Astrocyte of the cerebellum (primary cell): ENCODE results near the gene NXNL2.
A peak's percentile ranks its signal among the peaks of the same experiment; 100 is the strongest.

Experiments used
- DNase-seq: peaks from one replicate; pipeline ENCODE4 v3.0.0-alpha.2; 2011; ENCODE audit warnings: low read depth
- H3K4me3 ChIP-seq: 2 replicates; pipeline ENCODE4 v1.5.1; 2011; ENCODE audit warnings: mild to moderate bottlenecking, low read depth, low read length, moderate library complexity
- CTCF ChIP-seq: IDR thresholded peaks from 2 replicates; pipeline ENCODE4 v1.5.1; 2012; ENCODE audit warnings: low read length, low read depth, moderate library complexity, mild to moderate bottlenecking; ENCODE audit errors: missing control alignments
- in situ Hi-C: cut with HindIII; loops from 2 replicates; pipeline ENCODE4 v1.10.0; 2017; ENCODE audit warnings: low sequenced_read_pairs

Gene NXNL2

GRCh38 chr9:88529496-88529895 is 5.5 kb upstream of the NXNL2 start:
- no peak for TF ChIP-seq CTCF
- in situ Hi-C loops, result no loop called here
- no peak overlapping the region for H3K4me3 ChIP-seq
- DNase-seq, result no peak

- no peak overlapping the region for H3K4me3 ChIP-seq
- in situ Hi-C loops, result no loop called here
- DNase-seq, result peak; percentile 44
- no peak for TF ChIP-seq CTCF
Measured at GRCh38 chr9:88530051-88530450, 4.9 kb upstream of the NXNL2 start.

- in situ Hi-C loops, result no loop called here
- DNase-seq, result peak; percentile 32
- TF ChIP-seq CTCF, result peak; percentile 8
- H3K4me3 ChIP-seq, result peak overlapping the region; percentile 25
Measured at GRCh38 chr9:88531920-88532698, 2.9 kb upstream of the NXNL2 start.

- in situ Hi-C loops, result no loop called here
- no peak for DNase-seq
- no peak for TF ChIP-seq CTCF
- peak overlapping the region; percentile 57 for H3K4me3 ChIP-seq
Measured at GRCh38 chr9:88533951-88534455, 975 bp upstream of the NXNL2 start.

DNA sequence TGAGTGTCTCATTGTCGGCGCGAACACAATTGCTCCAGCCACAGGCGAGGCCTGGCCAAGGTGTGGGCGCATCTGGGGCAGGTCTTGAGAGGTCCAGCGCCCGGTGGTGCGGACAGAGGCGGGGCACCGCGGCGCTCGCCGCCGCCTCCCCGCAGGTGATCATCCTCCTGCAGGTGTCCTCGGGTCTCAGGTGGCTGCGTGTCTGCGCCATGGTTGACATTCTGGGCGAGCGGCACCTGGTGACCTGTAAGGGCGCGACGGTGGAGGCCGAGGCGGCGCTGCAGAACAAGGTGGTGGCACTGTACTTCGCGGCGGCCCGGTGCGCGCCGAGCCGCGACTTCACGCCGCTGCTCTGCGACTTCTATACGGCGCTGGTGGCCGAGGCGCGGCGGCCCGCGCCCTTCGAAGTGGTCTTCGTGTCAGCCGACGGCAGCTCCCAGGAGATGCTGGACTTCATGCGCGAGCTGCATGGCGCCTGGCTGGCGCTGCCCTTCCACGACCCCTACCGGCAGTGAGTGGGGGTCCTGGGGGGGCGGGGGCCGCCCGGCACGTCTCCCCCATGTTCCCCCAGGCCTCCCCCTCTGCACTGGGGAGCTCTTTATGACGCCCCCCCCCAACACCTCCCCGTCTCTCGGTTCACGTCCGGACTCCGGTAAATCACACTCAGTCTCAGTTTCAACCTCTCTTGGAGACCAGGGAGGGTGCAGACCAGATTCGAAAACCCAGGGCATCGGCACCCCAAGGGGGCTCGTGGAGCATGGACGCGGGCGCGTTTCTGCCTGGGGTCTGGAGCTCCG is 446 bp downstream of the NXNL2 start:
- no peak for DNase-seq
- TF ChIP-seq CTCF, result no peak
- peak overlapping the region; percentile 57 for H3K4me3 ChIP-seq
- in situ Hi-C loops, result no loop called here

DNA sequence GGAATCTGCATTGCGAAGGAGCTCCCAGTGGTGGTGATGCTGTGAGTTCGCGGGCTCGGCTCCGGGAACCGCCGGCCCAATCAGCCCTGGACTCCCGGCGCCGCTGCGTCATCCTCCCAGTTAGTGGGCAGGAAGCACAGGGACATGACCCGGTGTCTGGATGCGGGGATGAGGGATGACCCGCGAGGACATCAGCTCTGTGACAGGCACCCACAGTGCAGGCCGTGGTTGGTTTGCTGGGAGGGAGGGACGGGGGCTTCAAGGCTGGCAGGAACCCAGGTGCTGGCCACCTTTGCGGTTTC is 996 bp downstream of the NXNL2 start:
- DNase-seq, result no peak
- no peak for TF ChIP-seq CTCF
- in situ Hi-C loops, result no loop called here
- peak overlapping the region; percentile 57 for H3K4me3 ChIP-seq
